SU-DHL-6 (cell line): Measurements from ENCODE around the gene FARS2.
"Not testable (repeated sequence)": the region's sequence is repeated elsewhere in the genome, so short reads cannot be mapped to it uniquely, and the experiment has no call there.

Experiments used
- H2AFZ ChIP-seq: fragments of 200-600 bp; sonication (generic); 2 replicates; pipeline ENCODE4 v1.6.1; 2014; ENCODE audit warnings: low read depth, mild to moderate bottlenecking, moderate library complexity, mixed read lengths, antibody characterized with exemption, low read length; ENCODE audit not compliant: severe bottlenecking
- H3F3A ChIP-seq: fragments of 200-600 bp; shearing (Covaris generic); 2 replicates; pipeline ENCODE4 v1.6.0; 2016; ENCODE audit warnings: antibody characterized with exemption, mild to moderate bottlenecking; ENCODE audit not compliant: insufficient read depth
- H3K27ac ChIP-seq: fragments of 200-600 bp; sonication (generic); 2 replicates; pipeline ENCODE4 v1.5.1; 2016; ENCODE audit warnings: low read depth, mild to moderate bottlenecking, low read length, moderate library complexity, mixed read lengths
- H3K27me3 ChIP-seq: fragments of 200-600 bp; sonication (generic), shearing (Covaris generic); 2 replicates; pipeline ENCODE4 v1.6.0; 2014; ENCODE audit warnings: mild to moderate bottlenecking, low read length
- H3K36me3 ChIP-seq: fragments of 200-600 bp; sonication (generic); 2 replicates; pipeline ENCODE4 v1.6.1; 2014; ENCODE audit warnings: mild to moderate bottlenecking, low read length, mixed read lengths
- H3K4me2 ChIP-seq: fragments of 300-600, 200-600 bp; shearing (Covaris generic), sonication (generic); 2 replicates; pipeline ENCODE4 v1.6.0; 2014; ENCODE audit warnings: low read length, low read depth, mild to moderate bottlenecking; ENCODE audit not compliant: poor library complexity, severe bottlenecking
- H3K4me3 ChIP-seq: fragments of 200-600 bp; sonication (generic); 2 replicates; pipeline ENCODE4 v1.5.1; 2014; ENCODE audit warnings: antibody characterized with exemption, low read length, mild to moderate bottlenecking, mixed read lengths; ENCODE audit not compliant: insufficient read depth, poor library complexity, severe bottlenecking
- H3K79me2 ChIP-seq: fragments of 200-600 bp; sonication (generic); 2 replicates; pipeline ENCODE4 v1.6.1; 2014; ENCODE audit warnings: mild to moderate bottlenecking, low read length, moderate library complexity; ENCODE audit not compliant: insufficient read depth
- H3K9ac ChIP-seq: fragments of 200-600 bp; sonication (generic); 2 replicates; pipeline ENCODE4 v1.7.0; 2014; ENCODE audit warnings: mild to moderate bottlenecking, low read length
- H3K9me2 ChIP-seq: fragments of 200-600 bp; sonication (generic); replicated peaks from 2 replicates; pipeline ENCODE4 v1.6.1; 2014; ENCODE audit warnings: low read length; ENCODE audit not compliant: insufficient read depth
- H3K9me3 ChIP-seq: fragments of 200-600 bp; sonication (generic); 2 replicates; pipeline ENCODE4 v1.6.1; 2014; ENCODE audit warnings: low read length, mixed read lengths; ENCODE audit not compliant: insufficient read depth
- H4K20me1 ChIP-seq: fragments of 200-600 bp; sonication (generic); 2 replicates; pipeline ENCODE4 v1.6.1; 2014; ENCODE audit warnings: low read depth, mild to moderate bottlenecking, antibody characterized with exemption, low read length, moderate library complexity, mixed read lengths
- CTCF ChIP-seq: fragments of 200-600 bp; sonication (generic); IDR thresholded peaks from one replicate; pipeline ENCODE4 v1.5.1; 2017; ENCODE audit warnings: antibody characterized with exemption, mild to moderate bottlenecking, low read length, moderate library complexity; ENCODE audit not compliant: insufficient read depth, poor library complexity, severe bottlenecking
- EZH2phosphoT487 ChIP-seq: fragments of 200-600 bp; sonication (generic), shearing (Covaris generic); conservative IDR thresholded peaks from 2 replicates; pipeline ENCODE4 v1.6.1; 2018; ENCODE audit warnings: mild to moderate bottlenecking, antibody characterized with exemption, low read length, moderate library complexity, mixed read lengths

FARS2 gene

DNA sequence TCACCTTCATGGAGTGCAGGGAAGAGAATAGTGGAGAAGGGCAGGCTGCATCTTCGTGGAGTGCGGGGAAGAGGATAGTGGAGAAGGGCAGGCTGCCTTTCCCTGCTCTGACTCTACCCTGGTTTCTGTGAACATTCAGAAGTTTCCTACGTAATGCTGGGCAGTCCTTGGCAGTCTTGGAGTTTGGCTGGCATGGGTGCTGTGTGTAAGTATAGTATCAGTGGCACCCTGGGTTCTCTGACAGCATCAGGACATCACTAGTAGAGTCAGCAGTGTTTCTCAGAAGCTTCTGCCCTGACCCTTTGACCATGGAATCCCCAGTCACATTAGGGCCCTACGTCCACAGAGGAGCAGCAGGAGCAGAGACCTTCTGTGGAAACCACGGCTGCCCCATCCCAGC, 392.5 kb downstream of the FARS2 start:
- no peak overlapping the region for H3K9ac ChIP-seq
- no peak overlapping the region for H2AFZ ChIP-seq
- TF ChIP-seq EZH2phosphoT487 (no peak), CTCF (no peak)
- H3K27ac ChIP-seq, result no peak overlapping the region
- H3F3A ChIP-seq, result no peaks in the 10 kb centered on the region
- no peaks in the 10 kb centered on the region for H3K9me2 ChIP-seq
- no peaks in the 10 kb centered on the region for H3K36me3 ChIP-seq
- H3K4me3 ChIP-seq, result no peak overlapping the region
- no peak overlapping the region for H3K4me2 ChIP-seq
- H3K79me2 ChIP-seq, result no peaks in the 10 kb centered on the region
- H3K27me3 ChIP-seq, result no peaks in the 10 kb centered on the region
- H4K20me1 ChIP-seq, result no peaks in the 10 kb centered on the region
- H3K9me3 ChIP-seq, result no peaks in the 10 kb centered on the region

DNA sequence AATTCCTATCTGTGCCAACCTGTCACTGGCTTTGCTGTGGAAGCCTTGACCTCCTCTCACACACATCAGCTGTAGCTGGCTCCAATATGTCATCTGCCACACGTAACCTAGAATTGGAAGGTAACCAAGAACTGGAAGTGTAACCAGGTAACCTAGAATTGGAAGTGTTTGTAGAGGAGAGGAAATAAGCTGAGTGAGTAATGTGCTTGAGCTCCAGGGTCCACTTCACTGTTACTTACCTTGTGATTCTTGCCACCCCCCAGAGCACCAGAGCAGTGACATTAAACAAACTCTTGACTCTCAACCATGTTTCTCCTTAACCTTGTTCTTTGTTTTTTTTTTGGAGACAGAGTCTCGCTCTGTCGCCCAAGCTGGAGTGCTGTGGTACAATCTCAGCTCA, 394.9 kb downstream of the FARS2 start:
- Histone ChIP-seq H3K36me3 (no peaks in the 10 kb centered on the region), H3K9me2 (no peaks in the 10 kb centered on the region), H3K27ac (no peak overlapping the region), H2AFZ (no peak overlapping the region), H3K27me3 (no peaks in the 10 kb centered on the region), H3K9ac (no peak overlapping the region), H3K9me3 (no peaks in the 10 kb centered on the region), H3K4me2 (no peak overlapping the region), H3K79me2 (no peaks in the 10 kb centered on the region), H3K4me3 (no peak overlapping the region), H4K20me1 (no peaks in the 10 kb centered on the region), H3F3A (no peaks in the 10 kb centered on the region)
- TF ChIP-seq EZH2phosphoT487 (no peak), CTCF (no peak)

GRCh38 chr6:5656695-5657094, 395.4 kb downstream of the FARS2 start:
- not testable (repeated sequence) for H2AFZ ChIP-seq, H3K9me3 ChIP-seq, H3K27ac ChIP-seq

GRCh38 chr6:5657684-5658430, 396.5 kb downstream of the FARS2 start:
- Histone ChIP-seq H2AFZ (no peak overlapping the region), H3K4me3 (no peak overlapping the region), H3F3A (no peaks in the 10 kb centered on the region), H3K9me3 (no peaks in the 10 kb centered on the region), H4K20me1 (no peaks in the 10 kb centered on the region), H3K27me3 (no peaks in the 10 kb centered on the region), H3K27ac (no peak overlapping the region), H3K79me2 (no peaks in the 10 kb centered on the region), H3K9ac (no peak overlapping the region), H3K4me2 (no peak overlapping the region), H3K36me3 (no peaks in the 10 kb centered on the region), H3K9me2 (no peaks in the 10 kb centered on the region)
- TF ChIP-seq EZH2phosphoT487, result no peak
- no peak for TF ChIP-seq CTCF

More at GRCh38 chr6:5656695-5657094, 395.4 kb downstream of the FARS2 start:
- H4K20me1 ChIP-seq, H3K27me3 ChIP-seq, H3K4me3 ChIP-seq, H3K9ac ChIP-seq, H3K4me2 ChIP-seq, H3K9me2 ChIP-seq, H3K36me3 ChIP-seq, H3K79me2 ChIP-seq, H3F3A ChIP-seq: not testable (repeated sequence)
